HepG2 (cell line): ENCODE results near the gene TAS2R43. TPM values are rescaled to one million over a fixed set of nuclear protein-coding genes. Genes with fewer than 3 reads are reported as not detected.
"Not testable (repeated sequence)": the region's sequence is repeated elsewhere in the genome, so short reads cannot be mapped to it uniquely, and the experiment has no call there.

Experiments used
- ATAC-seq: fragments of 200-7000 bp; cut with Tn5 transposase; 3 replicates; pipeline ENCODE4 v1.9.1; 2020; ENCODE audit warnings: mild to moderate bottlenecking, moderate library complexity
- BruUV-seq: library from RNA; stranded (reverse); fragments of 400-500 nt; replicated peaks from 2 replicates; lab custom pipeline; 2021; lab: Mats Ljungman, UMichigan
- CTCF ChIA-PET: fragments of 300-600 bp; formaldehyde crosslinking; extraction: SDS; loops from one replicate; lab custom pipeline; 2021; ENCODE audit warnings: low total read pairs, inconsistent platforms, low intra/inter-chr PET ratio; lab: Yijun Ruan, JAX
- POLR2A ChIA-PET: fragments of 350-600 bp; sonication (Branson Sonifier 250); formaldehyde crosslinking; loops from one replicate; lab custom pipeline; 2020; ENCODE audit warnings: antibody characterized with exemption, inconsistent platforms; lab: Yijun Ruan, JAX
- DNase-seq: peaks from one replicate; pipeline ENCODE4 v3.0.0-alpha.2; 2015; ENCODE audit warnings: low spot score
- FAIRE-seq: peaks from 3 replicates; lab custom pipeline; 2011; peaks lifted over from hg19 to GRCh38; lab: Jason Lieb, UNC
- H2AFZ ChIP-seq: one replicate; pipeline ENCODE4 v1.6.1; 2011; ENCODE audit warnings: low read length, inconsistent platforms
- H3K27ac ChIP-seq: fragments of 300-600 bp; 3 replicates; pipeline ENCODE4 v1.8.0; 2011; ENCODE audit warnings: mixed run types, mild to moderate bottlenecking, mixed read lengths, low read length, inconsistent platforms; ENCODE audit not compliant: insufficient read depth; ENCODE audit errors: extremely low read length
- H3K27me3 ChIP-seq, 2 experiments: fragments of 200-600 bp in 1 of 2; 2 replicates in 1 of 2; 3 replicates in 1 of 2; pipeline versions ENCODE4 v1.6.0 to v1.8.0; 2011; ENCODE audit warnings: low read length in 2 of 2, mild to moderate bottlenecking in 2 of 2, moderate library complexity in 2 of 2, inconsistent platforms in 1 of 2; ENCODE audit not compliant: insufficient read depth in 2 of 2, control insufficient read depth in 1 of 2
- H3K36me3 ChIP-seq, 2 experiments: fragments of 200-600 bp in 1 of 2; replicated peaks in 1 of 2; 2 replicates in 1 of 2; 3 replicates in 1 of 2; pipeline versions ENCODE4 v1.5.1 to v1.8.0; 2011; ENCODE audit warnings: low read length in 2 of 2, inconsistent platforms in 1 of 2; ENCODE audit not compliant: insufficient read depth in 2 of 2, control insufficient read depth in 1 of 2
- H3K4me1 ChIP-seq: 2 replicates; pipeline ENCODE4 v1.5.1; 2012; ENCODE audit warnings: low read length, inconsistent platforms; ENCODE audit not compliant: insufficient read depth
- H3K4me2 ChIP-seq: 2 replicates; pipeline ENCODE4 v1.6.0; 2011; ENCODE audit warnings: low read depth, low read length, inconsistent platforms
- H3K4me3 ChIP-seq, 3 experiments: fragments of 200-600 bp in 1 of 3; sonication (generic), shearing (Covaris generic) in 1 of 3; replicated peaks in 1 of 3; 2 replicates each; pipeline ENCODE4 v1.5.1; 2011 to 2016; ENCODE audit warnings: low read length in 3 of 3, inconsistent platforms in 2 of 3, low read depth in 2 of 3, mild to moderate bottlenecking in 2 of 3, control low read depth in 1 of 3, mixed read lengths in 1 of 3; ENCODE audit not compliant: insufficient read depth in 1 of 3
- H3K79me2 ChIP-seq: one replicate; pipeline ENCODE4 v1.6.1; 2011; ENCODE audit warnings: low read length, inconsistent platforms; ENCODE audit not compliant: insufficient read depth
- H3K9ac ChIP-seq: 2 replicates; pipeline ENCODE4 v1.6.0; 2011; ENCODE audit warnings: mild to moderate bottlenecking, low read depth, low read length, inconsistent platforms; ENCODE audit not compliant: insufficient read depth
- H3K9me3 ChIP-seq: 2 replicates; pipeline ENCODE4 v1.5.1; 2012; ENCODE audit warnings: mild to moderate bottlenecking, low read length
- H4K20me1 ChIP-seq: 2 replicates; pipeline ENCODE4 v1.6.0; 2011; ENCODE audit warnings: inconsistent platforms, mild to moderate bottlenecking, low read length, moderate library complexity; ENCODE audit not compliant: insufficient read depth
- ATF7-NPFF ChIP-seq: sonication (generic); formaldehyde crosslinking; IDR thresholded peaks from 2 replicates; pipeline ENCODE4 v1.8.1; 2023; ENCODE audit warnings: mild to moderate bottlenecking, low read depth, missing genetic modification reagents, moderate library complexity
- BCLAF1 ChIP-seq: fragments of 450-650 bp; IDR thresholded peaks from 2 replicates; pipeline ENCODE4 v1.6.1; 2017; ENCODE audit warnings: mild to moderate bottlenecking
- JARID2 ChIP-seq: sonication (generic); formaldehyde crosslinking; IDR thresholded peaks from 2 replicates; pipeline ENCODE4 v1.8.1; 2023; ENCODE audit warnings: missing genetic modification reagents, inconsistent platforms; ENCODE audit not compliant: insufficient replicate concordance
- KAT7 ChIP-seq: IDR thresholded peaks from 2 replicates; pipeline ENCODE4 v1.6.1; 2018; ENCODE audit warnings: borderline replicate concordance, missing compliant biosample characterization
- KLF6 ChIP-seq: IDR thresholded peaks from 2 replicates; pipeline ENCODE4 v1.8.0; 2016; ENCODE audit warnings: missing biosample characterization, missing genetic modification reagents
- MXD3 ChIP-seq: IDR thresholded peaks from 2 replicates; pipeline ENCODE4 v1.6.1; 2016; ENCODE audit warnings: mild to moderate bottlenecking, missing biosample characterization, missing genetic modification reagents
- RBFOX2 ChIP-seq: fragments of 200-400 bp; formaldehyde crosslinking; IDR thresholded peaks from 2 replicates; pipeline ENCODE4 v1.6.1; 2017; ENCODE audit warnings: low read depth, mild to moderate bottlenecking, low read length
- TOPORS ChIP-seq: sonication (generic); formaldehyde crosslinking; IDR thresholded peaks from 2 replicates; pipeline ENCODE4 v1.8.0; 2023; ENCODE audit warnings: mild to moderate bottlenecking, missing genetic modification reagents
- TSC22D2 ChIP-seq: sonication (generic); formaldehyde crosslinking; IDR thresholded peaks from 2 replicates; pipeline ENCODE4 v1.5.1; 2020; ENCODE audit warnings: missing genetic modification reagents, mild to moderate bottlenecking, borderline replicate concordance
- ZGPAT ChIP-seq: IDR thresholded peaks from 2 replicates; pipeline ENCODE4 v1.6.1; 2016; ENCODE audit warnings: mild to moderate bottlenecking
- ZNF446 ChIP-seq: sonication (generic); formaldehyde crosslinking; IDR thresholded peaks from 2 replicates; pipeline ENCODE4 v1.5.0; 2020; ENCODE audit warnings: mild to moderate bottlenecking, missing genetic modification reagents
- ZNF747 ChIP-seq: sonication (generic); formaldehyde crosslinking; IDR thresholded peaks from 2 replicates; pipeline ENCODE4 v1.8.1; 2023; ENCODE audit warnings: missing genetic modification reagents, mild to moderate bottlenecking, borderline replicate concordance
- ZNF839 ChIP-seq: sonication (generic); formaldehyde crosslinking; IDR thresholded peaks from 2 replicates; pipeline ENCODE4 v1.4.0; 2020; ENCODE audit warnings: missing genetic modification reagents, mild to moderate bottlenecking, borderline replicate concordance
- WGBS: methylation state at CpG from one replicate; pipeline ENCODE4 v1.1.6; 2017; ENCODE audit warnings: low lambda C conversion rate; 5-methylcytosine and 5-hydroxymethylcytosine counted together
- in situ Hi-C: cut with HindIII; loops from 2 replicates; pipeline ENCODE4 v1.10.0; 2017; ENCODE audit warnings: low pct_unique_long_range_greater_than_20kb; ENCODE audit not compliant: extremely low pct_ligation_motif_present
- intact Hi-C: fragments of 100-400 bp; cut with micrococcal nuclease; formaldehyde crosslinking; loops from one replicate; pipeline ENCODE4 v1.10.0; 2022; ENCODE audit not compliant: unreplicated experiment
- polyA plus RNA-seq, 8 experiments: library from polyadenylated mRNA; depleted of rRNA in 3 of 8; stranded (reverse) in 7 of 8; unstranded in 1 of 8; fragments of >200 nt; fragmentation: Illumina TruSeq in 4 of 8; extraction: Trizol in 4 of 8; gene quantifications; 2 replicates each; pipeline versions ENCODE4 v1.2.1 to v1.2.3, GENCODE V29; 2011 to 2016; ENCODE audit warnings: low read depth in 4 of 8, missing spikeins in 1 of 8, mixed read lengths in 1 of 8; ENCODE audit not compliant: insufficient read depth in 1 of 8
- total RNA-seq, 5 experiments: library from RNA; depleted of rRNA; stranded (reverse); fragments of >200 nt; fragmentation: Illumina TruSeq; extraction: Trizol; gene quantifications; 2 replicates each; pipeline ENCODE4 v1.2.3, GENCODE V29; 2016; ENCODE audit warnings: low read depth in 1 of 5

TAS2R43 gene
- total and polyA plus RNA-seq, 2 of the 13 experiments (the other 11 are each of a cell fraction or from before 2014, with no cell fraction given), result 0.15 to 1.7 TPM

- H3K36me3 ChIP-seq, H2AFZ ChIP-seq, BruUV-seq, H3K4me1 ChIP-seq, FAIRE-seq, ATAC-seq, POLR2A ChIA-PET, CTCF ChIA-PET, H3K9ac ChIP-seq, DNase-seq, H3K9me3 ChIP-seq, H3K4me2 ChIP-seq, H3K27ac ChIP-seq, H3K27me3 ChIP-seq, H4K20me1 ChIP-seq, intact Hi-C loops, in situ Hi-C loops, H3K4me3 ChIP-seq: not testable (repeated sequence)
- 97% methylated on average over 1 of the region's 1 CpG for WGBS
- H3K79me2 ChIP-seq, result peaks cover 68% of the 10 kb centered on the region
These were observed 19.1 kb upstream of the TAS2R43 start for GRCh38 chr12:11111213-11111612.

- no peak for DNase-seq
- Histone ChIP-seq H4K20me1 (no peaks in the 10 kb centered on the region), H3K4me3 (no peak overlapping the region), H3K79me2 (peaks cover 59% of the 10 kb centered on the region), H2AFZ (no peak overlapping the region), H3K27me3 (no peaks in the 10 kb centered on the region), H3K9ac (no peak overlapping the region), H3K9me3 (peaks cover 4% of the 10 kb centered on the region; the same call in 1 of the 2 replicates), H3K36me3 (no peaks in the 10 kb centered on the region), H3K4me1 (peaks cover 8% of the 10 kb centered on the region), H3K4me2 (no peak overlapping the region), H3K27ac (no peak overlapping the region)
- 100% methylated on average over 2 of the region's 2 CpGs for WGBS
- intact Hi-C loops (no loop called here), in situ Hi-C loops (no loop called here)
- POLR2A ChIA-PET, result interaction anchor here (2.0 kb wide), 1 partner anchor 63 kb away, joined by 5 read pairs; no protein-coding TSS in a partner anchor
- CTCF ChIA-PET, result no interaction called here
- ATAC-seq, result no peak
- BruUV-seq, result no TSS peak
- no peak for FAIRE-seq
- TF ChIP-seq ZGPAT (CRISPR knock-in tag) (no peak), TOPORS (no peak), ZNF839 (CRISPR knock-in tag) (no peak), KLF6 (no peak), TSC22D2 (CRISPR knock-in tag) (no peak), BCLAF1 (no peak), MXD3 (CRISPR knock-in tag) (no peak), ZNF747 (CRISPR knock-in tag) (no peak), JARID2 (no peak), ZNF446 (CRISPR knock-in tag) (no peak), RBFOX2 (no peak), KAT7 (CRISPR knock-in tag) (no peak), ATF7-NPFF (CRISPR knock-in tag) (no peak)
These were observed 16.7 kb upstream of the TAS2R43 start for GRCh38 chr12:11108862-11109261.
